ENCODE measurements around the gene NTN3.

DNA sequence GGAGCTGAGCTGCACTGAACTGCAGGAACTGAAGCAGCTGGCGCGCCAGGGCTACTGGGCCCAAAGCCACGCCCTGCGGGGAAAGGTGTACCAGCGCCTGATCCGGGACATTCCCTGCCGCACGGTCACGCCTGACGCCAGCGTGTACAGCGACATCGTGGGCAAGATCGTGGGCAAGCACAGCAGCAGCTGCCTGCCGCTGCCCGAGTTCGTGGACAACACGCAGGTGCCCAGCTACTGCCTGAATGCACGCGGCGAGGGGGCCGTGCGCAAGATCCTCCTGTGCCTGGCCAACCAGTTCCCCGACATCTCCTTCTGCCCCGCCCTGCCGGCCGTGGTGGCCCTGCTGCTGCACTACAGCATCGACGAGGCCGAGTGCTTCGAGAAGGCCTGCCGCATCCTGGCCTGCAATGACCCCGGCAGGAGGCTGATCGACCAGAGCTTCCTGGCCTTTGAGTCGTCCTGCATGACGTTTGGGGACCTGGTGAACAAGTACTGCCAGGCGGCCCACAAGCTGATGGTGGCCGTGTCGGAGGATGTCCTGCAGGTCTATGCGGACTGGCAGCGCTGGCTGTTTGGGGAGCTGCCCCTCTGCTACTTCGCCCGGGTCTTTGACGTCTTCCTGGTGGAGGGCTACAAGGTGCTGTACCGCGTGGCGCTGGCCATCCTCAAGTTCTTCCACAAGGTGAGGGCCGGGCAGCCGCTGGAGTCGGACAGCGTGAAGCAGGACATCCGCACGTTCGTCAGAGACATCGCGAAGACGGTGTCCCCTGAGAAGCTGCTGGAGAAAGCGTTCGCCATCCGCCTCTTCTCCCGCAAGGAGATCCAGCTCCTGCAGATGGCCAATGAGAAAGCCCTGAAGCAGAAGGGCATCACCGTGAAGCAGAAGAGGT, 25.4 kb downstream of the NTN3 start:
- TF ChIP-seq CTCF (IDR thresholded peaks at IDR 0.05) (no peak), POLR2A (IDR thresholded peaks at IDR 0.05) (no peak)

Measured in heart left ventricle (tissue), 13 donors.